ENCODE measurements around the gene MAPK7. TPM values are rescaled to one million over a fixed set of nuclear protein-coding genes. Genes with fewer than 3 reads are reported as not detected.

Gene MAPK7
- total RNA-seq, 1 experiment from 2014 or later = 23.3 TPM

DNA sequence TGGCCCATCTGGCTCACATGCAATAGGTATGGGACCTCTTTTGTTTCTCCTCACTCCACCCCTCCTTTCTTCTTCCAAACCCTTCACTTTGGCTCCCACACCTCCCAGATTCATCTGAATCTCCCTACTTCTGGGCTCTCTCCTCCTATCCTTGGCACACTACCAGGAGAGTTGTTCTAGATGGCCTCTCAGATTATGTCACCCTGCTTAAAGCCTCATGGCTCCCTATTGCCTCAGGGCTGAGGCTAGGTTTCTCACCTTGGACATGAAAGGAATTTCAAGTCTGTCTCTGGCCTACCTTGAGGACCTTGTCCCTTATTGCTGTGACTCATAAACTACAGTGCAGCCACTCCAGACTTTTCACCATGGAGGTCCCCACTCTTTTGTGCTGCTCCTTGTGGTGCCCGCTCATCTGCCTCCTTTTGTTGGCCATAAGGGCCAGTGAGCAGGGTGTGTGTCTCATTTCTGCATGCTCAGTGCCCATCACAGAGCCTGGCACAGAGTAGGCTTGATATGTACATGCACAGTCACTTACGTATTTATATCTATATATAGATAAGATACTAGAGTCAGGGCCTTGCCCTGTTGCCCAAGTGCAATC lies 9.7 kb downstream of the MAPK7 start:
- H4K20me1 ChIP-seq (ENCODE audit: insufficient read depth) = no peaks in the 10 kb centered on the region
- no peaks in the 10 kb centered on the region for H3K79me2 ChIP-seq (ENCODE audit: low read depth)
- H3K9me2 ChIP-seq (ENCODE audit: insufficient read depth) = no peaks in the 10 kb centered on the region
- intact Hi-C loops (cut with micrococcal nuclease; ENCODE audit: unreplicated experiment) = no loop called here
- TF ChIP-seq, protein P1, sequence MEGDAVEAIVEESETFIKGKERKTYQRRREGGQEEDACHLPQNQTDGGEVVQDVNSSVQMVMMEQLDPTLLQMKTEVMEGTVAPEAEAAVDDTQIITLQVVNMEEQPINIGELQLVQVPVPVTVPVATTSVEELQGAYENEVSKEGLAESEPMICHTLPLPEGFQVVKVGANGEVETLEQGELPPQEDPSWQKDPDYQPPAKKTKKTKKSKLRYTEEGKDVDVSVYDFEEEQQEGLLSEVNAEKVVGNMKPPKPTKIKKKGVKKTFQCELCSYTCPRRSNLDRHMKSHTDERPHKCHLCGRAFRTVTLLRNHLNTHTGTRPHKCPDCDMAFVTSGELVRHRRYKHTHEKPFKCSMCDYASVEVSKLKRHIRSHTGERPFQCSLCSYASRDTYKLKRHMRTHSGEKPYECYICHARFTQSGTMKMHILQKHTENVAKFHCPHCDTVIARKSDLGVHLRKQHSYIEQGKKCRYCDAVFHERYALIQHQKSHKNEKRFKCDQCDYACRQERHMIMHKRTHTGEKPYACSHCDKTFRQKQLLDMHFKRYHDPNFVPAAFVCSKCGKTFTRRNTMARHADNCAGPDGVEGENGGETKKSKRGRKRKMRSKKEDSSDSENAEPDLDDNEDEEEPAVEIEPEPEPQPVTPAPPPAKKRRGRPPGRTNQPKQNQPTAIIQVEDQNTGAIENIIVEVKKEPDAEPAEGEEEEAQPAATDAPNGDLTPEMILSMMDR (conservative IDR thresholded peaks at IDR 0.05) = no peak
- no peak for TF ChIP-seq EZH2 (IDR thresholded peaks at IDR 0.05; ENCODE audit: low read depth)
- peak overlapping the region; percentile 10; the same call in 1 of the 2 replicates for H3K4me2 ChIP-seq
- peaks cover 20% of the 10 kb centered on the region; the same call in 1 of the 2 replicates for H3F3A ChIP-seq (ENCODE audit: insufficient read depth, low read depth)
- ChIA-PET POLR2A (ENCODE audit: unreplicated experiment) (interaction anchor here (1.0 kb wide), 1 partner anchor 10 kb away, joined by 11 read pairs; no protein-coding TSS in a partner anchor), CTCF (no interaction called here)
- no peak overlapping the region for H3K4me3 ChIP-seq
- H3K36me3 ChIP-seq (ENCODE audit: low read depth) = 0 out of 2 replicates have a peak, but pooled peaks cover 5% of the 10 kb centered on the region
- H3K27ac ChIP-seq = 0 out of 2 replicates have a peak overlapping the region, but pooled peaks have one; percentile 3
- no peak overlapping the region for H2AFZ ChIP-seq
- no TSS peak for BruUV-seq (replicated peaks)
- no peaks in the 10 kb centered on the region for H3K9me3 ChIP-seq (ENCODE audit: insufficient read depth, low read depth)
- DNase-seq = peak; percentile 79 to 92
- H3K27me3 ChIP-seq (ENCODE audit: insufficient read depth, low read depth) = no peaks in the 10 kb centered on the region
- H3K4me1 ChIP-seq (replicated peaks; ENCODE audit: insufficient read depth) = peaks cover 15% of the 10 kb centered on the region

DNA sequence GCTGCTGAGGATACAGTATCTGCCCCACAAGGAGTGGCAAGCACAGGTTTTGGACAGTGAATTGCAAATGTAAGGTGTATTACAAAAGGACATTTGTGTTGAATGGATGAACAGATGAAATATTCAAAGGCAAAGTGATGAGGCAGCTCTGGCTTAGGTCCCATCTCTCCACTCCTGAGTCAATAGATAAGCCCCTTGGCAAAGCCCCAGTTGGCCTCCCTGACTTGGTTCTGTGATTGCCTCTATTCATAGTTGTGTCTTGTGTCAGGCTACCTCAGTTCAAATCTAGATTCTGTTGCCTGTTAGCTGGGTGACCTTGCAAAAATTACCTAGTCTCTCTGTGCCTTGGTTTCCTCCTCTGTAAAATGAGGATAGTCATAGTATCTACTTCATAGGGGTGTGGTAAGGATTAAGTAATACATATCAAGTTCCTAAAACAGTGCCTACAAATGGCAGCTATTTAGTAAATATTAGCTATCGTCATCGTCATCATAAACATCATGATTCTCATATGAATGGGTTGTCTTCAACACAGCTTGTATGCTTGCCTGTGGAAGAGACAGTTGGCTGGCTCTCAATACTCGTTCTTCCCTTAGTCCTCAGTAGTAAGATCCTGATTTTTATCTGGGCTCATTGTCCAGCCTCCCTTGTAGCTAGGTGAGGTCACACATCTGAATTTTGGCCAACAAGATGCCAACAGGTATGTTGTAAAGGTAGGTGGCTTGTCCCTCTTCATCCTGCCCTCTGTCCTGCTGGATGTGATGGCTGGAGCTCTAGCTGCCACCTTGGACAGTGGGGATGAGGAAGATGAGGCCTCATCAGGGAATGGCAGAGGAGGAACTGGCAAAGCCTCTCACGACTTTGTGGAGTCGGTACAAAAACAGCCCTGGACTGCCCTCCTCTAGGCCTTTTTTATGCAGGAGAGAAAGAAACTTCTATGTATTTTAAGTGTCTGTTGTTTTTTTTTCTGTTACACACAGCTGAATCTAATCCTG lies 10.8 kb downstream of the MAPK7 start:
- H3K4me2 ChIP-seq = no peak overlapping the region
- peaks cover 20% of the 10 kb centered on the region; the same call in 1 of the 2 replicates for H3F3A ChIP-seq (ENCODE audit: insufficient read depth, low read depth)
- no TSS peak for BruUV-seq (replicated peaks)
- no peaks in the 10 kb centered on the region for H3K9me2 ChIP-seq (ENCODE audit: insufficient read depth)
- H4K20me1 ChIP-seq (ENCODE audit: insufficient read depth) = no peaks in the 10 kb centered on the region
- POLR2A ChIA-PET (ENCODE audit: unreplicated experiment) = interaction anchor here (0.7 to 1.0 kb wide), 2 partner anchors 8 to 142 kb away, joined by 3 to 11 read pairs; no protein-coding TSS in a partner anchor
- CTCF ChIA-PET = no interaction called here
- no peaks in the 10 kb centered on the region for H3K79me2 ChIP-seq (ENCODE audit: low read depth)
- TF ChIP-seq, protein P1 (conservative IDR thresholded peaks at IDR 0.05) = no peak
- no peak for TF ChIP-seq EZH2 (IDR thresholded peaks at IDR 0.05; ENCODE audit: low read depth)
- intact Hi-C loops (cut with micrococcal nuclease; ENCODE audit: unreplicated experiment) = no loop called here
- peaks cover 15% of the 10 kb centered on the region for H3K4me1 ChIP-seq (replicated peaks; ENCODE audit: insufficient read depth)
- no peaks in the 10 kb centered on the region for H3K36me3 ChIP-seq (ENCODE audit: low read depth)
- no peak overlapping the region for H3K27ac ChIP-seq
- H2AFZ ChIP-seq = no peak overlapping the region
- no peak for DNase-seq
- H3K4me3 ChIP-seq = no peak overlapping the region
- no peaks in the 10 kb centered on the region for H3K27me3 ChIP-seq (ENCODE audit: insufficient read depth, low read depth)
- H3K9me3 ChIP-seq (ENCODE audit: insufficient read depth, low read depth) = no peaks in the 10 kb centered on the region

DNA sequence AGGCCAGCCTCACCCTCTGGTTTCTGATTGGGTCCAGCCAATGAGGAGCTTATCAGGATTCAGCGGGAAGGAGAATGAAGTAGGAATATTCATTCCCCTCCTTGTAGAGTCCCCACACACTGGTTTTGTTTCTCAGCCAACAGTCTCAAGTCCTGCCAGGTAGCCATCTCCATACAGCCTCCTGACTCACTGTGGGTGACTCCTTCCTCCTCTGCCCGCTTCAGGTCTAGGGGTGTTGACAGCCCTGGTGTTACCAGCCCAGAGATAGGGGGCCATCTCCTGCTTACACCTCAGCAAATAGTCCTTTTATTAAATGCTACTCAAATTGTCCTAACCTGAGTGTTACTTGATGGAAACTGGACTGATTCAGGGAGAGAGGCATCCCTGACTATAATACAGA lies 12.7 kb downstream of the MAPK7 start:
- no peak for TF ChIP-seq EZH2 (IDR thresholded peaks at IDR 0.05; ENCODE audit: low read depth)
- TF ChIP-seq, protein P1 (conservative IDR thresholded peaks at IDR 0.05) = no peak
- POLR2A ChIA-PET (ENCODE audit: unreplicated experiment) = interaction anchor here (1.0 kb wide), 1 partner anchor 13 kb away, joined by 16 read pairs; the partner anchor contains the start of gene MAPK7
- CTCF ChIA-PET = no interaction called here
- BruUV-seq (replicated peaks) = no TSS peak
- DNase-seq = no peak
- H3K4me1 ChIP-seq (replicated peaks; ENCODE audit: insufficient read depth) = peaks cover 15% of the 10 kb centered on the region
- no peaks in the 10 kb centered on the region for H3K79me2 ChIP-seq (ENCODE audit: low read depth)
- no peaks in the 10 kb centered on the region for H3K27me3 ChIP-seq (ENCODE audit: insufficient read depth, low read depth)
- no peaks in the 10 kb centered on the region for H3K9me3 ChIP-seq (ENCODE audit: insufficient read depth, low read depth)
- H3K4me2 ChIP-seq = no peak overlapping the region
- intact Hi-C loops (cut with micrococcal nuclease; ENCODE audit: unreplicated experiment) = no loop called here
- no peak overlapping the region for H3K27ac ChIP-seq
- H2AFZ ChIP-seq = no peak overlapping the region
- peaks cover 11% of the 10 kb centered on the region; the same call in 1 of the 2 replicates for H3F3A ChIP-seq (ENCODE audit: insufficient read depth, low read depth)
- no peaks in the 10 kb centered on the region for H3K9me2 ChIP-seq (ENCODE audit: insufficient read depth)
- H4K20me1 ChIP-seq (ENCODE audit: insufficient read depth) = no peaks in the 10 kb centered on the region
- H3K36me3 ChIP-seq (ENCODE audit: low read depth) = no peaks in the 10 kb centered on the region
- H3K4me3 ChIP-seq = no peak overlapping the region
